ENCODE results near the gene GPRIN3. TPM values are rescaled to one million over a fixed set of nuclear protein-coding genes. Genes with fewer than 3 reads are reported as not detected.
A peak's percentile ranks its signal among the peaks of the same experiment; 100 is the strongest.

Gene GPRIN3
- total RNA-seq, 1 donor = under 0.01 TPM

DNA sequence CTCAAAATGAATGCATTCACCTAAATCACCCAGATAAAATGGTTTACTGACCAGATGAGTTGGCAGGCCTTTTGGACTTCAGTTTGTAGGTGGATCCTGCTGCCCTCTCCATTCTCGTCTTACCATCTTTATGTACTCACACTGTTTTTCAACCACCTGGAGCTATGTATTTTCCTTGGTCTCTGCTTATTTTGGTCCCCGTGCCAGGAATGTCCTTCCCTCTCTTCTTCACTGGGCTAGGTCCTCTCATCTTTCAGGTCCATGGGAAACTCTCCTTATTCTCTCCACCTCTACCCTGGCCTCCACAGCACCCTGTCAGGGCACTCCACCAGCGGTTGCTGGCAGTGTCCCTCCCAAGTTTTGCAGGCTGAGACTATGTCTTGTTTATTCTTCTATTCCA, 2.6 kb downstream of the GPRIN3 start:
- Histone ChIP-seq H3K36me3 (ENCODE audit: insufficient read depth, low read length) (no peaks in the 10 kb centered on the region), H3K27ac (ENCODE audit: low read depth, low read length) (no peak overlapping the region), H4K20me1 (ENCODE audit: insufficient read depth, low read length) (no peaks in the 10 kb centered on the region), H3K27me3 (ENCODE audit: insufficient read depth, low read length) (peaks cover 44% of the 10 kb centered on the region), H3K4me1 (ENCODE audit: insufficient read depth, low read length) (no peaks in the 10 kb centered on the region), H3K4me2 (ENCODE audit: insufficient read depth, low read length) (no peak overlapping the region), H3K9me3 (ENCODE audit: low read depth, low read length) (no peaks in the 10 kb centered on the region), H3K79me2 (ENCODE audit: insufficient read depth, low read length) (no peaks in the 10 kb centered on the region), H2AFZ (ENCODE audit: low read length) (no peak overlapping the region), H3K4me3 (ENCODE audit: insufficient read depth, low read length) (no peak overlapping the region)
- DNase-seq (ENCODE audit: insufficient read length, low spot score, missing footprints) = peak; percentile 73
- TF ChIP-seq, protein P1, sequence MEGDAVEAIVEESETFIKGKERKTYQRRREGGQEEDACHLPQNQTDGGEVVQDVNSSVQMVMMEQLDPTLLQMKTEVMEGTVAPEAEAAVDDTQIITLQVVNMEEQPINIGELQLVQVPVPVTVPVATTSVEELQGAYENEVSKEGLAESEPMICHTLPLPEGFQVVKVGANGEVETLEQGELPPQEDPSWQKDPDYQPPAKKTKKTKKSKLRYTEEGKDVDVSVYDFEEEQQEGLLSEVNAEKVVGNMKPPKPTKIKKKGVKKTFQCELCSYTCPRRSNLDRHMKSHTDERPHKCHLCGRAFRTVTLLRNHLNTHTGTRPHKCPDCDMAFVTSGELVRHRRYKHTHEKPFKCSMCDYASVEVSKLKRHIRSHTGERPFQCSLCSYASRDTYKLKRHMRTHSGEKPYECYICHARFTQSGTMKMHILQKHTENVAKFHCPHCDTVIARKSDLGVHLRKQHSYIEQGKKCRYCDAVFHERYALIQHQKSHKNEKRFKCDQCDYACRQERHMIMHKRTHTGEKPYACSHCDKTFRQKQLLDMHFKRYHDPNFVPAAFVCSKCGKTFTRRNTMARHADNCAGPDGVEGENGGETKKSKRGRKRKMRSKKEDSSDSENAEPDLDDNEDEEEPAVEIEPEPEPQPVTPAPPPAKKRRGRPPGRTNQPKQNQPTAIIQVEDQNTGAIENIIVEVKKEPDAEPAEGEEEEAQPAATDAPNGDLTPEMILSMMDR (IDR thresholded peaks at IDR 0.05; ENCODE audit: extremely low read depth, low read depth, low read length) = no peak

DNA sequence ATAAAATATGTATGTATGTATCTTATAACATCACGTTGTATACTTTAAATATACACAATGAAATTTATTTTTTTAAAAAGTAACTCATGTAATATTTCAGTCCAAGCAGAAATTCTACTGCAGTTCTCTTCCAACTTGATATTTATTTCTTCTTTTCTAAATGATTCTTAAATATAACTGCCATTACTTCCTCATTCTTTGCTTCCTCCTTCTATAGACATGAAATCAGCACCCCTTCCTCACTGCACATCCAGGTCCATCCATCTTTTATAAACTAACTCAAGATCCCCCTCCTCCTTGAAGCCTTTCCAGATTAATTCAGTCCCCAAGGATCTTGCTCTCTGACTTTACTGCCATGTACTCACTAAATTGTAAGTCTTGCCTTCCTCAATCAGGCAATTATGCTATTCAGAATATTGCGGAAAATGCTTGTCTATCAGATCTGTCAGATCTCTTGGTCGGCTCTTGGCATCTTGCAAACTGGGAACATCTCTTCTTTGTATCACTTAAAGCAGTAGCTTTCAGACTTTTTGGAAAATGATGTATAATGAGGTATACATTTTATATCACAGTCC, 3.7 kb downstream of the GPRIN3 start:
- H2AFZ ChIP-seq (ENCODE audit: low read length) = no peak overlapping the region
- H3K4me2 ChIP-seq (ENCODE audit: insufficient read depth, low read length) = no peak overlapping the region
- H3K79me2 ChIP-seq (ENCODE audit: insufficient read depth, low read length) = no peaks in the 10 kb centered on the region
- H3K36me3 ChIP-seq (ENCODE audit: insufficient read depth, low read length) = no peaks in the 10 kb centered on the region
- no peaks in the 10 kb centered on the region for H4K20me1 ChIP-seq (ENCODE audit: insufficient read depth, low read length)
- H3K27me3 ChIP-seq (ENCODE audit: insufficient read depth, low read length) = peaks cover 46% of the 10 kb centered on the region
- no peaks in the 10 kb centered on the region for H3K9me3 ChIP-seq (ENCODE audit: low read depth, low read length)
- H3K27ac ChIP-seq (ENCODE audit: low read depth, low read length) = no peak overlapping the region
- no peak for DNase-seq (ENCODE audit: insufficient read length, low spot score, missing footprints)
- no peak overlapping the region for H3K4me3 ChIP-seq (ENCODE audit: insufficient read depth, low read length)
- H3K4me1 ChIP-seq (ENCODE audit: insufficient read depth, low read length) = no peaks in the 10 kb centered on the region
- TF ChIP-seq, protein P1 (IDR thresholded peaks at IDR 0.05; ENCODE audit: extremely low read depth, low read depth, low read length) = no peak

- Histone ChIP-seq H3K79me2 (ENCODE audit: insufficient read depth, low read length) (no peaks in the 10 kb centered on the region), H3K9me3 (ENCODE audit: low read depth, low read length) (no peaks in the 10 kb centered on the region), H3K4me1 (ENCODE audit: insufficient read depth, low read length) (no peaks in the 10 kb centered on the region), H3K27me3 (ENCODE audit: insufficient read depth, low read length) (peaks cover 43% of the 10 kb centered on the region), H2AFZ (ENCODE audit: low read length) (no peak overlapping the region), H3K27ac (ENCODE audit: low read depth, low read length) (no peak overlapping the region), H3K36me3 (ENCODE audit: insufficient read depth, low read length) (no peaks in the 10 kb centered on the region), H4K20me1 (ENCODE audit: insufficient read depth, low read length) (no peaks in the 10 kb centered on the region), H3K4me3 (ENCODE audit: insufficient read depth, low read length) (no peak overlapping the region), H3K4me2 (ENCODE audit: insufficient read depth, low read length) (no peak overlapping the region)
- TF ChIP-seq, protein P1 (IDR thresholded peaks at IDR 0.05; ENCODE audit: extremely low read depth, low read depth, low read length) = no peak
- DNase-seq (ENCODE audit: insufficient read length, low spot score, missing footprints) = peak; percentile 47
Observed at GRCh38 chr4:89303177-89303576, 4.4 kb downstream of the GPRIN3 start.

- no peaks in the 10 kb centered on the region for H3K9me3 ChIP-seq (ENCODE audit: low read depth, low read length)
- no peaks in the 10 kb centered on the region for H3K79me2 ChIP-seq (ENCODE audit: insufficient read depth, low read length)
- no peaks in the 10 kb centered on the region for H3K36me3 ChIP-seq (ENCODE audit: insufficient read depth, low read length)
- TF ChIP-seq, protein P1 (IDR thresholded peaks at IDR 0.05; ENCODE audit: extremely low read depth, low read depth, low read length) = no peak
- H4K20me1 ChIP-seq (ENCODE audit: insufficient read depth, low read length) = no peaks in the 10 kb centered on the region
- no peak overlapping the region for H3K4me3 ChIP-seq (ENCODE audit: insufficient read depth, low read length)
- no peak overlapping the region for H3K4me2 ChIP-seq (ENCODE audit: insufficient read depth, low read length)
- no peak overlapping the region for H3K27ac ChIP-seq (ENCODE audit: low read depth, low read length)
- no peak for DNase-seq (ENCODE audit: insufficient read length, low spot score, missing footprints)
- no peaks in the 10 kb centered on the region for H3K4me1 ChIP-seq (ENCODE audit: insufficient read depth, low read length)
- peaks cover 41% of the 10 kb centered on the region for H3K27me3 ChIP-seq (ENCODE audit: insufficient read depth, low read length)
- H2AFZ ChIP-seq (ENCODE audit: low read length) = no peak overlapping the region
Observed at GRCh38 chr4:89301902-89302301, 5.7 kb downstream of the GPRIN3 start.

Measured in osteoblast (primary cell).